Adrenal gland (tissue), 5 donors: ENCODE results near the gene CREBBP.

Source experiments
- POLR2A ChIP-seq, 2 donors: fragments of 450-650 bp; IDR thresholded peaks; one replicate each; pipeline ENCODE4 v1.6.1; 2017; ENCODE audit warnings: antibody characterized with exemption in 2 of 2, mild to moderate bottlenecking in 2 of 2, moderate library complexity in 1 of 2
- TF ChIP-seq, protein P1 (sequence below), 6 experiments: fragments of 450-650 bp in 4 of 6; fragments of 200-600 bp in 2 of 6; sonication (generic) in 1 of 6; IDR thresholded peaks; 1 replicate in 5 of 6; 2 replicates in 1 of 6; pipeline versions ENCODE4 v1.5.1 to v1.8.0; 2016 to 2021; ENCODE audit warnings: antibody characterized with exemption in 6 of 6, mild to moderate bottlenecking in 2 of 6, moderate library complexity in 1 of 6
- donor health status: DM: no; HTN: no; CAD: no.

DNA sequence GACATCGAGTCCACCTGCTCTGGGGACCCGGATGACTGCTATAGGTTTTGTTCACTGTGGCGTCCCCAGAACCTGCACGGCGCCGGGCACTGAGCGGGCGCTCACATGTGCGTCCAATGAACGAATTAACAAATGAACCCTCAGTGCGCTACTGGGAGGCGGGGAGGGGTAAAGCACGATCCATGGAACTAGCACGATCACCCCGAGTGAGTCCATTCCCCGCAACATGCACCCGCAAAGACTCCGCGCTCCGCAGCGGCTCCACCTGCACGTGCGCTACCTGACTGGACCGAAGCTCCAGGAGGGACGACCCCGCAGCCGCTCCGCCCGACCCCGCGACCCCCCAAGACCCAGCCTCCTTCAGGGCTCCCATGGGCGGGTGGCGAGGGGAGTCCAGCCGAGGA is 163.7 kb downstream of the CREBBP start:
- TF ChIP-seq, protein P1, sequence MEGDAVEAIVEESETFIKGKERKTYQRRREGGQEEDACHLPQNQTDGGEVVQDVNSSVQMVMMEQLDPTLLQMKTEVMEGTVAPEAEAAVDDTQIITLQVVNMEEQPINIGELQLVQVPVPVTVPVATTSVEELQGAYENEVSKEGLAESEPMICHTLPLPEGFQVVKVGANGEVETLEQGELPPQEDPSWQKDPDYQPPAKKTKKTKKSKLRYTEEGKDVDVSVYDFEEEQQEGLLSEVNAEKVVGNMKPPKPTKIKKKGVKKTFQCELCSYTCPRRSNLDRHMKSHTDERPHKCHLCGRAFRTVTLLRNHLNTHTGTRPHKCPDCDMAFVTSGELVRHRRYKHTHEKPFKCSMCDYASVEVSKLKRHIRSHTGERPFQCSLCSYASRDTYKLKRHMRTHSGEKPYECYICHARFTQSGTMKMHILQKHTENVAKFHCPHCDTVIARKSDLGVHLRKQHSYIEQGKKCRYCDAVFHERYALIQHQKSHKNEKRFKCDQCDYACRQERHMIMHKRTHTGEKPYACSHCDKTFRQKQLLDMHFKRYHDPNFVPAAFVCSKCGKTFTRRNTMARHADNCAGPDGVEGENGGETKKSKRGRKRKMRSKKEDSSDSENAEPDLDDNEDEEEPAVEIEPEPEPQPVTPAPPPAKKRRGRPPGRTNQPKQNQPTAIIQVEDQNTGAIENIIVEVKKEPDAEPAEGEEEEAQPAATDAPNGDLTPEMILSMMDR (IDR thresholded peaks at IDR 0.05): no peak
- no peak for TF ChIP-seq POLR2A (IDR thresholded peaks at IDR 0.05)
